GM12801 (cell line): Measurements from ENCODE around the gene CKAP2L.

Source experiments
- CTCF ChIP-seq: IDR thresholded peaks from one replicate; pipeline ENCODE4 v1.5.1; 2011; ENCODE audit warnings: control low read depth; ENCODE audit not compliant: insufficient read length; ENCODE audit errors: extremely low read depth

Gene CKAP2L

GRCh38 chr2:112757265-112757664, 7.1 kb downstream of the CKAP2L start:
- TF ChIP-seq CTCF = no peak

- no peak for TF ChIP-seq CTCF
Observed at GRCh38 chr2:112756207-112756606, 8.2 kb downstream of the CKAP2L start.

- TF ChIP-seq CTCF = no peak
Observed at GRCh38 chr2:112755444-112755843, 9.0 kb downstream of the CKAP2L start.

DNA sequence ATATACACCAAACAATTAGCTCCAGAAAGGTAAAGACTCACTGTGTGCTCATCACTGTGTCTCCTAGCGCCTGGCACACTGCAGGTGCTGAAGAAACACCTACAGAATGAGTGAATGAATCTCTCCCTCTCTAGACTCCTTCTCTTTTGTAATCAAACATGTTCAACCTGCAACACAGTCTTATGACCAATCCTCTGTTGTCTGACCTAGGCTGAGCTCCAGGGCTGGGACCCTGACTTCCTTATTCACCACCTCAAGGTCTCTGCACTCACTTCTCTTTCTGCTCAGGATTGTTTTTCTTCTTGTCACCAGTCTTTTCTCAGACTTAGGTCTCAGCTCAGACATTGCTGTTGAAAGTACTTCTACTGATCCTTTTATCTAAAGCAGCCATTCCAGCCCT, 9.8 kb downstream of the CKAP2L start:
- no peak for TF ChIP-seq CTCF

DNA sequence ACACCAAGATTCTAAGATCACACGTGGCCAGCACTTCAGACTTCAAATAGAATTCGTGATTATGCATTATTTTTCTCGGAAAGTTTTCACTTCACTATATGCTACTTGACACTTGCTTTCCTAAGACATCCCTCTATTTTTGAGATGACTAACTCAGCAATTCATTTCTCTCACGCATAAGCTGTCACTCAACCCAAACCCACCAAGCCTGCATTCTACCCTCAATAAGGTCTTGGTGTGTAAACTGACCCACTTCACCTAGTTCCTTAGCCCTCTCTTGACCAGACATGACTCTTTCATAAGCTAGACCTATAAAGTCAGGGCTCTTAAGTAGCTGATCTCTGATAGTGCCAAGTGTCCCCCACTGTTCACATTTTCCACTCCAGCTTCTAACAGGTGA, 11.7 kb downstream of the CKAP2L start:
- TF ChIP-seq CTCF = no peak

- no peak for TF ChIP-seq CTCF
Observed at GRCh38 chr2:112751451-112752197, 12.8 kb downstream of the CKAP2L start.

- TF ChIP-seq CTCF = no peak
Observed at GRCh38 chr2:112750560-112750843, 13.9 kb downstream of the CKAP2L start.
